ENCODE results near the gene SH3D19.
A peak's percentile ranks its signal among the peaks of the same experiment; 100 is the strongest.

SH3D19 gene

DNA sequence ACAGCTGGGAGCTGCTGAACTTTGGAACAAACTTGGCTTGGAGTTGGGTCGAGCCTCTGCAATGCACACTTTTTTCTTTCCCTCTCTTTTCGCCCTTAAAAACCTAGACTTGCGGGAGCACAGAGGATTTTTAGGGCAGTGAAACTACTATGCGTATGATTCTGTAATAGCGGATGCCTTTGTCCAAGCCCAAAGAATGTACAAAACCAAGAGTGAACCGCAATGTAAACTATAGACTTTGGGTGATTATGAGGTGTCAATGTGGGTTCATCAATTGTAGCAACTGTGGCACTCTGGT lies 493 bp upstream of the SH3D19 start:
- TF ChIP-seq POLR2AphosphoS5 (IDR thresholded peaks at IDR 0.05; ENCODE audit: low read depth, low read length) (no peak), SIN3A (IDR thresholded peaks at IDR 0.05; ENCODE audit: borderline replicate concordance, insufficient read depth, low read length) (peak; percentile 42; the same call in 1 of the 2 replicates)

- TF ChIP-seq TAF1 (IDR thresholded peaks at IDR 0.05; ENCODE audit: borderline replicate concordance, insufficient read depth, low read length), result no peak
- TF ChIP-seq FOXP2 (optimal IDR thresholded peaks at IDR 0.05; ENCODE audit: borderline replicate concordance, extremely low read depth, extremely low read length, insufficient read depth), result no peak
- TF ChIP-seq SIN3A (IDR thresholded peaks at IDR 0.05; ENCODE audit: borderline replicate concordance, insufficient read depth, low read length), result no peak; the same call in 1 of the 2 replicates
- TF ChIP-seq POLR2AphosphoS5 (IDR thresholded peaks at IDR 0.05; ENCODE audit: low read depth, low read length), result no peak; the same call in 1 of the 2 replicates
- no peak for TF ChIP-seq REST (IDR thresholded peaks at IDR 0.05; ENCODE audit: insufficient read depth in 1 of 2, low read depth in 2 of 2, low read length in 2 of 2)
These were observed 674 bp downstream of the SH3D19 start for GRCh38 chr4:151324752-151325110.

DNA sequence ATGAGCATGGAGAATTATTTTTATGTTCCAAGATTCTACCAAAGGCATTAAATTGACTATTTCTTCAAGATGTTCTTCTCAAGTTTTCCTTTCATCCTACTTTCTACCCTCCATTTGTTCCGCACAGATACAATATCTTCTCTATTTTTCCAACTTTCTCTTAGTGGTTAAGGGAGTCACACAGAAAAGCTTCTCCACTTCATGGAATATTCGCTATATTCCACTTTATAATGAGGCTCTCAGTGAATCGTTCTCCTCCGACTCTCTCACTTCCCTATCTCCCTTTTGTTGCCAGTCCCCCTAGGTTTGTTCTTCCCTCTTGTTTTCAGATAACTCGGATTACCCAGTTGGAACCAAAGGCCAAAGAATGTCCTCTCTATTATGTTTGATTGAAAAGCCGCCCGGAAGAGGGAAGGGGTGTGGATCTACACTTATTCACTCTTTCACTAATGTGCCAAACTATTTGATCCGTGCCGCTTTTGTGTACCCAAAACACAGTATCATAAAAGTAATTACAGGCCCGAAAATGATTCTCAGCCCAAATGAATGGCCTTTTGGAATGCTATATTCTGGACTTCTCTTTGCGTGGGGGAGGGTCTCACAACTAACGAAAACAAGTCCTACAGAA lies 1.2 kb downstream of the SH3D19 start:
- TF ChIP-seq POLR2AphosphoS5 (IDR thresholded peaks at IDR 0.05; ENCODE audit: low read depth, low read length) (no peak), SIN3A (IDR thresholded peaks at IDR 0.05; ENCODE audit: borderline replicate concordance, insufficient read depth, low read length) (no peak), TAF1 (IDR thresholded peaks at IDR 0.05; ENCODE audit: borderline replicate concordance, insufficient read depth, low read length) (no peak), FOXP2 (optimal IDR thresholded peaks at IDR 0.05; ENCODE audit: borderline replicate concordance, extremely low read depth, extremely low read length, insufficient read depth) (no peak), REST (IDR thresholded peaks at IDR 0.05; ENCODE audit: insufficient read depth in 1 of 2, low read depth in 2 of 2, low read length in 2 of 2) (no peak)

GRCh38 chr4:151323667-151324066 lies 1.7 kb downstream of the SH3D19 start:
- TF ChIP-seq TAF1 (IDR thresholded peaks at IDR 0.05; ENCODE audit: borderline replicate concordance, insufficient read depth, low read length) (no peak), POLR2AphosphoS5 (IDR thresholded peaks at IDR 0.05; ENCODE audit: low read depth, low read length) (no peak)

- no peak for TF ChIP-seq POLR2AphosphoS5 (IDR thresholded peaks at IDR 0.05; ENCODE audit: low read depth, low read length)
- TF ChIP-seq SIN3A (IDR thresholded peaks at IDR 0.05; ENCODE audit: borderline replicate concordance, insufficient read depth, low read length), result no peak
- TF ChIP-seq TAF1 (IDR thresholded peaks at IDR 0.05; ENCODE audit: borderline replicate concordance, insufficient read depth, low read length), result no peak
- TF ChIP-seq REST (IDR thresholded peaks at IDR 0.05; ENCODE audit: insufficient read depth in 1 of 2, low read depth in 2 of 2, low read length in 2 of 2), result no peak
- TF ChIP-seq FOXP2 (optimal IDR thresholded peaks at IDR 0.05; ENCODE audit: borderline replicate concordance, extremely low read depth, extremely low read length, insufficient read depth), result no peak
These were observed 2.8 kb downstream of the SH3D19 start for GRCh38 chr4:151322570-151322969.

GRCh38 chr4:151321586-151321985 lies 3.8 kb downstream of the SH3D19 start:
- no peak for TF ChIP-seq REST (IDR thresholded peaks at IDR 0.05; ENCODE audit: insufficient read depth in 1 of 2, low read depth in 2 of 2, low read length in 2 of 2)
- TF ChIP-seq POLR2AphosphoS5 (IDR thresholded peaks at IDR 0.05; ENCODE audit: low read depth, low read length), result no peak
- no peak for TF ChIP-seq TAF1 (IDR thresholded peaks at IDR 0.05; ENCODE audit: borderline replicate concordance, insufficient read depth, low read length)
- no peak for TF ChIP-seq SIN3A (IDR thresholded peaks at IDR 0.05; ENCODE audit: borderline replicate concordance, insufficient read depth, low read length)
- no peak for TF ChIP-seq FOXP2 (optimal IDR thresholded peaks at IDR 0.05; ENCODE audit: borderline replicate concordance, extremely low read depth, extremely low read length, insufficient read depth)

Measured in PFSK-1 (cell line).